Esophagus squamous epithelium (tissue), 5 donors: ENCODE data around the gene IER3IP1. TPM values are rescaled to one million over a fixed set of nuclear protein-coding genes. Genes with fewer than 3 reads are reported as not detected.
"Not testable (repeated sequence)": the region's sequence is repeated elsewhere in the genome, so short reads cannot be mapped to it uniquely, and the experiment has no call there.

ENCODE experiments used
- DNase-seq: peaks from one replicate; lab custom pipeline; 2025; lab: John Stamatoyannopoulos, UW
- H3K27ac ChIP-seq, 4 donors: fragments of 200-600 bp; sonication (generic); one replicate each; pipeline ENCODE4 v1.5.1; 2016 to 2019; ENCODE audit warnings: mild to moderate bottlenecking in 1 of 4
- H3K27me3 ChIP-seq, 4 donors: fragments of 200-600 bp; sonication (generic); 1 replicate in 3 of 4; 2 replicates in 1 of 4; pipeline versions ENCODE4 v1.5.1 to v1.6.0; 2017 to 2021; ENCODE audit warnings: antibody characterized with exemption in 1 of 4
- H3K36me3 ChIP-seq, 3 donors: fragments of 200-600 bp; sonication (generic); one replicate each; pipeline ENCODE4 v1.5.1; 2016 to 2019
- H3K4me1 ChIP-seq, 3 donors: fragments of 200-600 bp; sonication (generic); one replicate each; pipeline ENCODE4 v1.5.1; 2017 to 2019
- H3K4me3 ChIP-seq, 4 donors: fragments of 200-600 bp; sonication (generic); 1 replicate in 3 of 4; 2 replicates in 1 of 4; pipeline ENCODE4 v1.5.1; 2016 to 2019; ENCODE audit warnings: mild to moderate bottlenecking in 2 of 4, moderate library complexity in 1 of 4
- H3K9me3 ChIP-seq, 3 donors: fragments of 200-600 bp; sonication (generic); one replicate each; pipeline ENCODE4 v1.5.1; 2016 to 2019
- POLR2A ChIP-seq, 4 donors: fragments of 450-650 bp; IDR thresholded peaks; one replicate each; pipeline ENCODE4 v1.6.1; 2017; ENCODE audit warnings: antibody characterized with exemption in 4 of 4, mild to moderate bottlenecking in 4 of 4, moderate library complexity in 3 of 4
- WGBS, 2 donors: methylation state at CpG; one replicate each; pipeline ENCODE4 v1.1.5; 2018; 5-methylcytosine and 5-hydroxymethylcytosine counted together
- intact Hi-C: fragments of 100-400 bp; cut with DNase I; formaldehyde crosslinking; loops from one replicate; pipeline ENCODE4 v1.15.0; 2022
- total RNA-seq, 4 donors: library from RNA; depleted of rRNA; stranded (reverse); fragments of >200 nt; gene quantifications; one replicate each; pipeline ENCODE4 v1.1.0, GENCODE V29; 2016
- TF ChIP-seq, protein P1 (sequence below), 6 experiments: fragments of 450-650 bp in 4 of 6; fragments of 200-600 bp in 2 of 6; sonication (generic) in 2 of 6; IDR thresholded peaks; one replicate each; pipeline ENCODE4 v1.5.1; 2016 to 2019; ENCODE audit warnings: antibody characterized with exemption in 6 of 6, mild to moderate bottlenecking in 4 of 6, moderate library complexity in 4 of 6
- donor health status: DM: yes; HTN: yes; CAD: no.

The IER3IP1 gene
- total RNA-seq, 4 donors from 2014 or later = 5.3 to 14.1 (median 11.1) TPM

DNA sequence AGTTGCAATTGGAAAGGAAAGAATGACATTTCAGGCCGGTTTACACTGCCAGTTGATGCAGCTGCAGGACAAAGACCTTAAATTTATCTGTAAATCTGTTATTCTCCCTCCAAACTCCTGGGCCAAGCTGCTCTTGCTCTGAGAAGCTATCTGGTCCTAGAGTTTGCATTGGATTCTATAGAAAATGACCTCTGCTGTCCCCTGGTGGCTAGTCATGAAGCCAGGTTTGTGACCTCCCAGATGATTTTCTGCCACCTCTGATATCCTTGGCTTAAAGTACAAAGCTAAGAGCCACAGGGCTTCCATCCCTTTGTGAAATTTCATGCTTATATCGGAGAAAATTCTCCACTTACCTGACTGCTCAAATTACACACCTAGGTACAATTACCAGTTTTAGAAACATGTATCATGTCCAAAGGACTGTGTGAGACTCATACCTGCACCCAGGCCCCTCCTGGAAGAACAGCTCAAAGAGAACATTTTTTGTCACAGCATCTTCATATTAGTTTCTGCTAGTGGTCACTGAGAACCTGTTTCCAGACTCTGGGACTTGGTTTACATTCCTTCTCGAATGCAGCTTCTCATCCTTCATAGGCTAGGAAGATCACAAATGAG is 28.9 kb upstream of the IER3IP1 start:
- H3K4me1 ChIP-seq = no peaks in the 10 kb centered on the region
- intact Hi-C loops = loop anchor here (10.0 kb wide), 1 partner anchor 100 kb away; no protein-coding TSS in a partner anchor
- WGBS, 2 donors = 31 to 44% methylated on average over 3 of the region's 3 CpGs
- H3K27ac ChIP-seq = no peak overlapping the region
- no peaks in the 10 kb centered on the region for H3K36me3 ChIP-seq
- no peak for DNase-seq
- no peak overlapping the region for H3K4me3 ChIP-seq
- peaks cover 0 to 78% (median 0%) of the 10 kb centered on the region in 4 donors for H3K27me3 ChIP-seq
- TF ChIP-seq POLR2A (IDR thresholded peaks at IDR 0.05) = no peak
- TF ChIP-seq, protein P1, sequence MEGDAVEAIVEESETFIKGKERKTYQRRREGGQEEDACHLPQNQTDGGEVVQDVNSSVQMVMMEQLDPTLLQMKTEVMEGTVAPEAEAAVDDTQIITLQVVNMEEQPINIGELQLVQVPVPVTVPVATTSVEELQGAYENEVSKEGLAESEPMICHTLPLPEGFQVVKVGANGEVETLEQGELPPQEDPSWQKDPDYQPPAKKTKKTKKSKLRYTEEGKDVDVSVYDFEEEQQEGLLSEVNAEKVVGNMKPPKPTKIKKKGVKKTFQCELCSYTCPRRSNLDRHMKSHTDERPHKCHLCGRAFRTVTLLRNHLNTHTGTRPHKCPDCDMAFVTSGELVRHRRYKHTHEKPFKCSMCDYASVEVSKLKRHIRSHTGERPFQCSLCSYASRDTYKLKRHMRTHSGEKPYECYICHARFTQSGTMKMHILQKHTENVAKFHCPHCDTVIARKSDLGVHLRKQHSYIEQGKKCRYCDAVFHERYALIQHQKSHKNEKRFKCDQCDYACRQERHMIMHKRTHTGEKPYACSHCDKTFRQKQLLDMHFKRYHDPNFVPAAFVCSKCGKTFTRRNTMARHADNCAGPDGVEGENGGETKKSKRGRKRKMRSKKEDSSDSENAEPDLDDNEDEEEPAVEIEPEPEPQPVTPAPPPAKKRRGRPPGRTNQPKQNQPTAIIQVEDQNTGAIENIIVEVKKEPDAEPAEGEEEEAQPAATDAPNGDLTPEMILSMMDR (IDR thresholded peaks at IDR 0.05) = peak; percentile 33 to 80 (median 67)
- no peaks in the 10 kb centered on the region for H3K9me3 ChIP-seq

DNA sequence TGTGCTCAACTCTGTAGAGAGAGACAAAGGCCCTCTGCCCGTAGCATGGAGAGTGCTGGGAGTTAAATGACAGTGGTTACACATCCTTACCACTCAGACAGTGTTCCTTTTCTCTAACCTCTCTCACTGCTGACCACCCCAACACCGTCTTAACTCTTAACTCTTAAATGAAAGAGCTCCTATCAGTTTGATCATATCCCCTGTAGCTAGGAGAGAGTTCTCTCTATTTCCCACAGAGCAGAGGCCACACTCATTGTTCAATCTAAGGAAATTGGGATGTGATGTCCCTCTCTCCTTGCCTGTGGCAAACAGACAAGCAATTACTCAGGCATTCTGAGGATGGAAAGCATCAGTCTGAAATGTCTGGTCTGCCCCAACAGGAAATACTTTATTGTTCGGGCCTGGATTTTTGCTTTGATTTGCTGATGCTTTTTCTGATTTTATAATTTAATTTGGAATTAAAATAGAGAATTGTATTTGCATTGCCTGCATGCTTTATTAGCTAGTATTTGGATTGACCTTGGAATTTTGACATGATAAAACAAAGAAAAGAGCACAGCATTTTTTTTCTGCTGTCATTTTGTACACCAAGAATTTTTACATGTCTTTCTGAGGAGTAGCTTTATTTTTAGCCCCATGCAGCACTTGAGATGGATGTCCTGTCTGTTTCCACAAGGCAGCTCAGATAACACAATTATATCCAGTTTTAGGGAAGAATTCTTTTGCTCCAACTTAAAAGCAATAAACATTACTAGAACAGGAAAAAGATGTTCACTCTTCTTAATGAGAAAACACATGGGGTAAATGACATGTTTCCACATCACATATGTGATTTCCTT is 27.7 kb upstream of the IER3IP1 start:
- WGBS, 2 donors = 51 to 53% methylated on average over 3 of the region's 3 CpGs

DNA sequence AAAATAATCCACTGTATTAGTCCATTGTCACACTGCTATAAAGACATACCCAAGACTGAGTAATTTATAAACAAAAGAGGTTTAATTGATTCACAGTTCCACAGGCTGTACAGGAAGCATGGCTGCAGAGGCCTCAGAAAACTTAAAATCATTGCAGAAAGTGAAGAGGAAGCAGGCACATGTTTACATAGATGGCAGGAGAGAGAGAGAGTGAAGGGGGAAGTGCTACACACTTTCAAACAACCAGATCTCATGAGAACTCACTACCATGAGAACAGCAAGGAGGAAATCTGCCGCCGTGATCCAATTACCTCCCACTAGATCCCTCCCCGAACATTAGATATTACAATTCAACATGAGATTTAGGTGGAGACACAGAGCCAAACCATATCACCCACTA is 19.8 kb upstream of the IER3IP1 start:
- H3K36me3 ChIP-seq, H3K27ac ChIP-seq, H3K9me3 ChIP-seq, intact Hi-C loops, DNase-seq, H3K4me1 ChIP-seq, H3K4me3 ChIP-seq: not testable (repeated sequence)
- peaks cover 0 to 68% (median 0%) of the 10 kb centered on the region in 4 donors for H3K27me3 ChIP-seq
- WGBS, 2 donors = 71% methylated on average over 3 of the region's 3 CpGs

More for the DNA sequence above, 27.7 kb upstream of the IER3IP1 start:
- Histone ChIP-seq H3K27me3 (peaks cover 0 to 78% (median 0%) of the 10 kb centered on the region in 4 donors), H3K9me3 (no peaks in the 10 kb centered on the region), H3K36me3 (no peaks in the 10 kb centered on the region), H3K27ac (no peak overlapping the region), H3K4me3 (no peak overlapping the region), H3K4me1 (no peaks in the 10 kb centered on the region)
- no peak for DNase-seq
- intact Hi-C loops = loop anchor here (10.0 kb wide), 1 partner anchor 99 kb away; no protein-coding TSS in a partner anchor
- TF ChIP-seq, protein P1 (IDR thresholded peaks at IDR 0.05) = no peak
- no peak for TF ChIP-seq POLR2A (IDR thresholded peaks at IDR 0.05)

DNA sequence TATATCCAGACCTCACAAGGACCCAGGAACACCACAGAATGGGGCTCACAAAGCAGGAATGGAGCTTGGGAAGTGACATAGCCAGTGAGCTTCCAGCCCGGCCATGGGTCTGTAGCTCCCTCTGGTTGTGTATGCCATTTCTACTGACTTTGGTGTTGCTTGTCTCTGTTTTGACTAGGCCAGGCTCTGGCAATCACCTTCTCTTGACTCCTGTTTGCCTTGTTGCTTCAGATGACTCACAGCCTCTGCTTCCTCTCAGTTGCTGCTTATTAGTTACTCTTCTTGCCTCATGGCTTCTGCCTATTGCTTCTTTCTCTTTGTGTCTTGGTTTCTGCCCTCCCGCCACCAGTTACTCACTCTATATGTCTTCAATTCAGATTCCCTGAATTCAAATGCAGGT is 15.8 kb upstream of the IER3IP1 start:
- Histone ChIP-seq H3K9me3 (no peaks in the 10 kb centered on the region), H3K4me1 (peaks cover 0 to 8% (median 0%) of the 10 kb centered on the region in 3 donors), H3K27ac (no peak overlapping the region), H3K36me3 (no peaks in the 10 kb centered on the region), H3K27me3 (peaks cover 0 to 57% (median 0%) of the 10 kb centered on the region in 4 donors), H3K4me3 (no peak overlapping the region)
- WGBS, 2 donors = 79 to 92% methylated on average over 2 of the region's 2 CpGs
- TF ChIP-seq, protein P1 (IDR thresholded peaks at IDR 0.05) = no peak
- no peak for TF ChIP-seq POLR2A (IDR thresholded peaks at IDR 0.05)
- no peak for DNase-seq
- intact Hi-C loops = no loop called here

DNA sequence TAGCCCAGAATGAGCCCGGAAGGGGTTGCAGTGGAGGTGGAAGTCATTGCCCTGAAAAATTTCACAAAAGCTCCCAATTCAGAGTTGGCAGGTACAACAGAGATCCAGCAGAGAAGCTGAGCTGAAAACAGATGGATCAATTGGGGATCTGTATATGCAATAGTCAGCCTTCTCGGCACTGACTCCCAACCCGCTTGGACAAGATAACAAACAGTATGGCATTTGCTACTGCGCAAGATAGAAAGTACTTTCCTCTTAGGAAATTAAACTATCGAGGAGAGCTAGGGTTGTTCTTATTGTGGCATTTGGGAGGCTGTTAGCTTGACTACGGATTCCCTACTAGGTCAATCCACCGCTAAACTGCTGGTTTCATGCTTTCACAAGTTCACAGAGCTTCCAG is 11.6 kb upstream of the IER3IP1 start:
- WGBS, 2 donors = 81 to 87% methylated on average over 7 of the region's 7 CpGs

More for the DNA sequence above, 11.6 kb upstream of the IER3IP1 start:
- Histone ChIP-seq H3K9me3 (no peaks in the 10 kb centered on the region), H3K4me1 (no peaks in the 10 kb centered on the region), H3K27ac (no peak overlapping the region), H3K36me3 (no peaks in the 10 kb centered on the region), H3K4me3 (no peak overlapping the region), H3K27me3 (peaks cover 0 to 30% (median 0%) of the 10 kb centered on the region in 4 donors)
- DNase-seq = no peak
- TF ChIP-seq POLR2A (IDR thresholded peaks at IDR 0.05) = no peak
- TF ChIP-seq, protein P1 (IDR thresholded peaks at IDR 0.05) = no peak
- intact Hi-C loops = no loop called here
